HepG2 (cell line): Measurements from ENCODE around the gene RNPEPL1. TPM values are rescaled to one million over a fixed set of nuclear protein-coding genes. Genes with fewer than 3 reads are reported as not detected.

Source experiments
- BORCS8-MEF2B ChIP-seq: sonication (generic); formaldehyde crosslinking; IDR thresholded peaks from 2 replicates; pipeline ENCODE4 v1.8.0; 2022; ENCODE audit warnings: mild to moderate bottlenecking, missing genetic modification reagents
- CREBL2 ChIP-seq: sonication (generic); formaldehyde crosslinking; IDR thresholded peaks from 2 replicates; pipeline ENCODE4 v1.8.1; 2023; ENCODE audit warnings: missing genetic modification reagents, mild to moderate bottlenecking, borderline replicate concordance
- E2F1 ChIP-seq: sonication (generic); formaldehyde crosslinking; IDR thresholded peaks from 2 replicates; pipeline ENCODE4 v1.5.0; 2020; ENCODE audit warnings: missing genetic modification reagents
- HNRNPL ChIP-seq: fragments of 200-400 bp; formaldehyde crosslinking; IDR thresholded peaks from 2 replicates; pipeline ENCODE4 v1.6.1; 2017; ENCODE audit warnings: mild to moderate bottlenecking, low read depth, low read length
- HOXA9 ChIP-seq: sonication (generic); formaldehyde crosslinking; IDR thresholded peaks from 2 replicates; pipeline ENCODE4 v1.8.1; 2022; ENCODE audit warnings: missing genetic modification reagents, mild to moderate bottlenecking, moderate library complexity, borderline replicate concordance
- MLXIP ChIP-seq: sonication (generic); formaldehyde crosslinking; IDR thresholded peaks from 2 replicates; pipeline ENCODE4 v1.9.0; 2021; ENCODE audit warnings: missing genetic modification reagents, borderline replicate concordance
- NCOA1 ChIP-seq: sonication (generic); formaldehyde crosslinking; IDR thresholded peaks from 2 replicates; pipeline ENCODE4 v1.9.0; 2021; ENCODE audit warnings: missing genetic modification reagents
- PBX3 ChIP-seq: sonication (generic); formaldehyde crosslinking; IDR thresholded peaks from 2 replicates; pipeline ENCODE4 v1.8.1; 2023; ENCODE audit warnings: missing genetic modification reagents, inconsistent platforms, borderline replicate concordance
- PHF20 ChIP-seq: sonication (generic); formaldehyde crosslinking; IDR thresholded peaks from 2 replicates; pipeline ENCODE4 v1.5.0; 2020; ENCODE audit warnings: mild to moderate bottlenecking, missing genetic modification reagents
- RAD21 ChIP-seq: fragments of 450-650 bp; formaldehyde crosslinking; IDR thresholded peaks from 2 replicates; pipeline ENCODE4 v1.5.0; 2020; ENCODE audit warnings: mild to moderate bottlenecking
- RFXANK ChIP-seq: IDR thresholded peaks from 2 replicates; pipeline ENCODE4 v1.6.1; 2016
- SOX6 ChIP-seq, 2 experiments: fragments of 450-650 bp in 1 of 2; sonication (generic) in 1 of 2; formaldehyde crosslinking in 1 of 2; IDR thresholded peaks; 2 replicates each; pipeline versions ENCODE4 v1.4.0 to v1.6.1; 2017 to 2020; ENCODE audit warnings: antibody characterized with exemption in 1 of 2, mild to moderate bottlenecking in 1 of 2, missing genetic modification reagents in 1 of 2
- TCF12 ChIP-seq, 2 experiments: fragments of 450-650 bp in 1 of 2; sonication (generic) in 1 of 2; formaldehyde crosslinking in 1 of 2; IDR thresholded peaks; 2 replicates each; pipeline versions ENCODE4 v1.6.1 to v1.8.0; 2017 to 2022; ENCODE audit warnings: antibody characterized with exemption in 1 of 2, mild to moderate bottlenecking in 1 of 2, missing genetic modification reagents in 1 of 2, moderate library complexity in 1 of 2
- TFAP4 ChIP-seq: sonication (generic); IDR thresholded peaks from 2 replicates; pipeline ENCODE4 v1.6.1; 2016; ENCODE audit warnings: low read depth, borderline replicate concordance
- ZBTB14 ChIP-seq: sonication (generic); formaldehyde crosslinking; IDR thresholded peaks from 2 replicates; pipeline ENCODE4 v1.4.0; 2020; ENCODE audit warnings: missing genetic modification reagents
- ZNF382 ChIP-seq: sonication (generic); formaldehyde crosslinking; IDR thresholded peaks from 2 replicates; pipeline ENCODE4 v1.5.0; 2020; ENCODE audit warnings: missing genetic modification reagents, mild to moderate bottlenecking, borderline replicate concordance
- ZNF572 ChIP-seq: sonication (generic); formaldehyde crosslinking; IDR thresholded peaks from 2 replicates; pipeline ENCODE4 v1.5.1; 2020; ENCODE audit warnings: mild to moderate bottlenecking, missing genetic modification reagents
- ZNF589 ChIP-seq: sonication (generic); formaldehyde crosslinking; conservative IDR thresholded peaks from 2 replicates; pipeline ENCODE4 v1.8.0; 2022; ENCODE audit warnings: mild to moderate bottlenecking, moderate library complexity, missing genetic modification reagents
- polyA plus RNA-seq, 8 experiments: library from polyadenylated mRNA; depleted of rRNA in 3 of 8; stranded (reverse) in 7 of 8; unstranded in 1 of 8; fragments of >200 nt; fragmentation: Illumina TruSeq in 4 of 8; extraction: Trizol in 4 of 8; gene quantifications; 2 replicates each; pipeline versions ENCODE4 v1.2.1 to v1.2.3, GENCODE V29; 2011 to 2016; ENCODE audit warnings: low read depth in 4 of 8, missing spikeins in 1 of 8, mixed read lengths in 1 of 8; ENCODE audit not compliant: insufficient read depth in 1 of 8
- total RNA-seq, 5 experiments: library from RNA; depleted of rRNA; stranded (reverse); fragments of >200 nt; fragmentation: Illumina TruSeq; extraction: Trizol; gene quantifications; 2 replicates each; pipeline ENCODE4 v1.2.3, GENCODE V29; 2016; ENCODE audit warnings: low read depth in 1 of 5

RNPEPL1 gene
- total and polyA plus RNA-seq, 2 of the 13 experiments (the other 11 are each of a cell fraction or from before 2014, with no cell fraction given) = 13.0 to 18.0 TPM

- TF ChIP-seq CREBL2 (no peak), HNRNPL (peak; percentile 68; the same call in 1 of the 2 replicates), TFAP4 (peak; percentile 38; the same call in 1 of the 2 replicates), BORCS8-MEF2B (peak; percentile 56; the same call in 1 of the 2 replicates), ZNF589 (peak; percentile 96), MLXIP (CRISPR knock-in tag) (no peak), SOX6 (IDR thresholded peaks at IDR 0.05) (no peak), SOX6 (CRISPR knock-in tag; IDR thresholded peaks at IDR 0.05) (peak; percentile 79), RFXANK (CRISPR knock-in tag) (peak; percentile 59; the same call in 1 of the 2 replicates), E2F1 (0 out of 2 replicates have a peak, but pooled peaks have one; percentile 64), ZBTB14 (CRISPR knock-in tag) (peak; percentile 53; the same call in 1 of the 2 replicates), ZNF572 (CRISPR knock-in tag) (0 out of 2 replicates have a peak, but pooled peaks have one; percentile 82), HOXA9 (CRISPR knock-in tag) (peak; percentile 88; the same call in 1 of the 2 replicates), ZNF382 (no peak), PBX3 (CRISPR knock-in tag) (0 out of 2 replicates have a peak, but pooled peaks have one; percentile 23), RAD21 (no peak; the same call in none of the 2 replicates), TCF12 (IDR thresholded peaks at IDR 0.05) (no peak), TCF12 (CRISPR knock-in tag; IDR thresholded peaks at IDR 0.05) (peak; percentile 90), PHF20 (peak; percentile 94), NCOA1 (CRISPR knock-in tag) (peak; percentile 77)
Observed at GRCh38 chr2:240586198-240586918, 18.1 kb downstream of the RNPEPL1 start, which contains the start of gene CAPN10 (continued).
